Neuronal stem cell (in vitro differentiated cells): ENCODE results near the gene PRPF8.
"Not testable (repeated sequence)": the region's sequence is repeated elsewhere in the genome, so short reads cannot be mapped to it uniquely, and the experiment has no call there.

Experiments
- DNase-seq: peaks from one replicate; pipeline ENCODE4 v3.0.0-alpha.2; 2013; ENCODE audit warnings: low spot score
- H2AFZ ChIP-seq: one replicate; pipeline ENCODE4 v1.6.1; 2013; ENCODE audit warnings: mild to moderate bottlenecking, low read length, inconsistent platforms
- H2AK5ac ChIP-seq: 2 replicates; pipeline ENCODE4 v1.6.1; 2013; ENCODE audit warnings: low read depth, mild to moderate bottlenecking, inconsistent platforms, low read length, moderate library complexity, mixed read lengths
- H2BK120ac ChIP-seq: 2 replicates; pipeline ENCODE4 v1.6.1; 2013; ENCODE audit warnings: low read depth, mild to moderate bottlenecking, inconsistent platforms, low read length, moderate library complexity, mixed read lengths
- H2BK12ac ChIP-seq: one replicate; pipeline ENCODE4 v1.6.1; 2013; ENCODE audit warnings: low read length, inconsistent platforms
- H2BK15ac ChIP-seq: 2 replicates; pipeline ENCODE4 v1.6.1; 2013; ENCODE audit warnings: mild to moderate bottlenecking, low read length, inconsistent platforms, mixed read lengths
- H2BK5ac ChIP-seq: one replicate; pipeline ENCODE4 v1.6.1; 2013; ENCODE audit warnings: inconsistent platforms, mild to moderate bottlenecking, low read length, moderate library complexity
- H3K14ac ChIP-seq: one replicate; pipeline ENCODE4 v1.6.1; 2013; ENCODE audit warnings: low read length, inconsistent platforms
- H3K18ac ChIP-seq: 2 replicates; pipeline ENCODE4 v1.6.1; 2013; ENCODE audit warnings: low read length, inconsistent platforms
- H3K23ac ChIP-seq: 2 replicates; pipeline ENCODE4 v1.6.1; 2013; ENCODE audit warnings: low read depth, mild to moderate bottlenecking, mixed read lengths, low read length, inconsistent platforms; ENCODE audit not compliant: poor library complexity
- H3K27ac ChIP-seq: replicated peaks from 3 replicates; pipeline ENCODE4 v1.5.1; 2013; ENCODE audit warnings: low read length, inconsistent platforms
- H3K27me3 ChIP-seq, 3 experiments: 2 replicates each; pipeline ENCODE4 v1.6.1; 2013; ENCODE audit warnings: low read length in 3 of 3, mild to moderate bottlenecking in 2 of 3, inconsistent platforms in 1 of 3, low read depth in 1 of 3, mixed read lengths in 1 of 3, moderate library complexity in 1 of 3; ENCODE audit not compliant: control insufficient read depth in 3 of 3, insufficient read depth in 3 of 3
- H3K36me3 ChIP-seq, 2 donors: replicated peaks in 1 of 2; 2 replicates each; pipeline ENCODE4 v1.6.1; 2013; ENCODE audit warnings: low read length in 2 of 2; ENCODE audit not compliant: control insufficient read depth in 2 of 2, insufficient read depth in 2 of 2
- H3K4ac ChIP-seq: 2 replicates; pipeline ENCODE4 v1.6.1; 2013; ENCODE audit warnings: inconsistent platforms, mild to moderate bottlenecking, low read length, moderate library complexity
- H3K4me1 ChIP-seq, 2 donors: 1 replicate in 1 of 2; 2 replicates in 1 of 2; pipeline ENCODE4 v1.6.1; 2013; ENCODE audit warnings: low read length in 2 of 2, low read depth in 1 of 2; ENCODE audit not compliant: control insufficient read depth in 2 of 2, insufficient read depth in 1 of 2
- H3K4me2 ChIP-seq: one replicate; pipeline ENCODE4 v1.6.1; 2013; ENCODE audit warnings: mild to moderate bottlenecking, low read length, inconsistent platforms; ENCODE audit not compliant: insufficient read depth, poor library complexity, severe bottlenecking
- H3K4me3 ChIP-seq, 2 donors: 2 replicates each; pipeline ENCODE4 v1.5.1; 2013; ENCODE audit warnings: low read length in 2 of 2, mild to moderate bottlenecking in 2 of 2, inconsistent platforms in 1 of 2, moderate library complexity in 1 of 2
- H3K79me1 ChIP-seq: one replicate; pipeline ENCODE4 v1.6.1; 2013; ENCODE audit warnings: low read depth, mild to moderate bottlenecking, inconsistent platforms, low read length, moderate library complexity
- H3K9ac ChIP-seq: one replicate; pipeline ENCODE4 v1.6.1; 2013; ENCODE audit warnings: mild to moderate bottlenecking, low read depth, low read length, inconsistent platforms; ENCODE audit not compliant: poor library complexity
- H3K9me3 ChIP-seq, 2 donors: replicated peaks in 1 of 2; 2 replicates each; pipeline versions ENCODE3 to v1.6.1; 2013; ENCODE audit warnings: low read length in 2 of 2, mild to moderate bottlenecking in 2 of 2, inconsistent platforms in 1 of 2, low read depth in 1 of 2, mixed read lengths in 1 of 2, moderate library complexity in 1 of 2; ENCODE audit not compliant: control insufficient read depth in 2 of 2, insufficient read depth in 1 of 2
- H4K8ac ChIP-seq: one replicate; pipeline ENCODE4 v1.6.1; 2013; ENCODE audit warnings: low read depth, mild to moderate bottlenecking, inconsistent platforms, low read length, moderate library complexity
- H4K91ac ChIP-seq: one replicate; pipeline ENCODE4 v1.6.1; 2013; ENCODE audit warnings: low read length, low read depth, mild to moderate bottlenecking, inconsistent platforms; ENCODE audit not compliant: poor library complexity
- WGBS, 2 donors: extraction: QIAGEN DNeasy Blood & Tissue Kit; methylation state at CpG; one replicate each; pipeline ENCODE4 v1.1.7; 2013; ENCODE audit warnings: missing lambda C conversion rate in 2 of 2, mixed read lengths in 1 of 2; ENCODE audit not compliant: insufficient read length in 2 of 2, insufficient replicate concordance in 1 of 2; ENCODE audit errors: extremely low coverage in 2 of 2; 5-methylcytosine and 5-hydroxymethylcytosine counted together

Gene PRPF8

DNA sequence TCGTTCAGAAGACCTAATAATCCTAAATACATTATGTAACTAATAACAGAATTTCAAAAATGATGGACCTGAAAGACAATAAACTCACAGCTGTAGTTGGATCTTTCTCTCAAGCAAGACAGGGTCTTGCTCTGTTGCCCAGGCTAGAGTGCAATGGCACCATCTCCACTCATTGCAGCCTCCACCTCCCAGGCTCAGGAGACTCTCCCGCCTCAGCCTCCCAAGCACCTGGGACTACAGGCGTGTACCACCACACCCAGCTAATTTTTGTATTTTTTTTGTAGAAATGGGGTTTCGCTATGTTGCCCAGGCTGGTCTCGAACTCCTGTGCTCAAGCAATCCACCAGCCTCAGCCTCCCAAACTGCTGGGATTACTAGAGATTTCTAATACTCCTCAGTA, 20.7 kb downstream of the PRPF8 start:
- H3K14ac ChIP-seq, H3K23ac ChIP-seq, H2AK5ac ChIP-seq, H3K4me3 ChIP-seq, H2BK120ac ChIP-seq, H3K4me2 ChIP-seq, H3K18ac ChIP-seq, H3K4me1 ChIP-seq, H3K9ac ChIP-seq, H4K8ac ChIP-seq, H3K9me3 ChIP-seq, H3K79me1 ChIP-seq, H2BK5ac ChIP-seq, DNase-seq, H3K27me3 ChIP-seq, H2BK15ac ChIP-seq, H2BK12ac ChIP-seq, H4K91ac ChIP-seq, H3K27ac ChIP-seq, H2AFZ ChIP-seq, H3K4ac ChIP-seq: not testable (repeated sequence)
- no CpG with 5 or more reads among the region's 5 CpGs for WGBS, 2 donors
- peaks cover 48 to 97% of the 10 kb centered on the region in 2 donors for H3K36me3 ChIP-seq

DNA sequence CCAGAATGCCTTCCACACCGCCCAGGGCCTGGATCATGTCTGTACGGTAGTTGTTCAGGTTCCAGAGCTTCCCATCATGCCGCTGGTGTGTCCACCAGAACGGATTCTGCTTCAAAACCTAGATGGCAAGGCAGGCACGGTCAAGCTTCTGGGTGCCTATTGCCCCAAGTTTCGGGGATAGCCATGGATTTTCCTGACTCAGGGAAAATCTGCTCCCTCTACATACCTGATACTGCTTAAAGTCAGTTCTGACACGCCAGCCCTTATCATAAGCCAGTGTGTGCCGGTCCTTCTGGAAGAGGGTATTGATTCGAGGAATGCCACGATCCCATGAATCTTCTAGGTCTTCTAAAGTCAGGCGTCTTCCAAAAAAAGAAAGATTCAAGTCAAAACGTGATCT, 23.6 kb downstream of the PRPF8 start:
- Histone ChIP-seq H3K4me3 (no peak overlapping the region), H2BK120ac (no peak overlapping the region), H3K27me3 (no peaks in the 10 kb centered on the region), H2AFZ (no peak overlapping the region), H3K9me3 (peaks cover 0 to 4% of the 10 kb centered on the region in 2 donors), H3K9ac (no peak overlapping the region), H4K8ac (no peak overlapping the region), H3K14ac (no peak overlapping the region), H3K23ac (no peak overlapping the region), H3K36me3 (peaks cover 57 to 98% of the 10 kb centered on the region in 2 donors), H2BK12ac (no peak overlapping the region), H3K18ac (no peak overlapping the region), H3K79me1 (peaks cover 1% of the 10 kb centered on the region), H3K4me2 (no peak overlapping the region), H4K91ac (no peak overlapping the region), H2BK15ac (no peak overlapping the region), H3K4ac (no peak overlapping the region), H3K4me1 (no peaks in the 10 kb centered on the region), H3K27ac (no peak overlapping the region), H2AK5ac (no peak overlapping the region), H2BK5ac (no peak overlapping the region)
- WGBS, 2 donors, result no CpG with 5 or more reads among the region's 12 CpGs
- DNase-seq, result no peak

DNA sequence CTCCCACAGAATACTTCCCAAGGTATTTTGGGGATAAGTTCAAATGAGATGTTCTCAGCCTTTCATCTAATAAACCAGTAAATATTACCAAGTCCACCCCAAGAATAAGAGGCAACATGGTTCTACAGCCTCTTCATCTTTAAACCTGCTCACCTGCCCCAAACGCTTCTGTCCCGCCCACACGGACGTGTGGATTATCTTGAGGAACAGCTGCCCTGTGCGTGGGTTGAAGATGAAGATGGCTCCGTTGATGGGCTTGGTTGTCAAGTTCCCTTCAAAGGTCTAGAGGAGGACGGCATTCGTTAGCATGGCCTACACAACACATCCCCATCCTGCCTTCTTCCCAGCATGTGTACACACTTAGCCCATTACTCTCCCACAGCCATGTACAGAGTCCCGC, 26.6 kb downstream of the PRPF8 start:
- peaks cover 1% of the 10 kb centered on the region for H3K79me1 ChIP-seq
- H3K36me3 ChIP-seq, result peaks cover 71 to 97% of the 10 kb centered on the region in 2 donors
- no peaks in the 10 kb centered on the region for H3K4me1 ChIP-seq
- no peak overlapping the region for H3K9ac ChIP-seq
- no peak overlapping the region for H3K14ac ChIP-seq
- no peak overlapping the region for H3K23ac ChIP-seq
- no peak overlapping the region for H3K4me3 ChIP-seq
- no CpG with 5 or more reads among the region's 9 CpGs for WGBS, 2 donors
- H2BK12ac ChIP-seq, result no peak overlapping the region
- H2BK15ac ChIP-seq, result no peak overlapping the region
- H2BK120ac ChIP-seq, result no peak overlapping the region
- H4K91ac ChIP-seq, result no peak overlapping the region
- H3K27ac ChIP-seq, result no peak overlapping the region
- H3K18ac ChIP-seq, result no peak overlapping the region
- no peak overlapping the region for H3K4me2 ChIP-seq
- no peak overlapping the region for H4K8ac ChIP-seq
- no peak overlapping the region for H2BK5ac ChIP-seq
- H2AK5ac ChIP-seq, result no peak overlapping the region
- H2AFZ ChIP-seq, result no peak overlapping the region
- no peak for DNase-seq
- H3K27me3 ChIP-seq, result no peaks in the 10 kb centered on the region
- H3K4ac ChIP-seq, result no peak overlapping the region
- H3K9me3 ChIP-seq, result peaks cover 0 to 4% of the 10 kb centered on the region in 2 donors

DNA sequence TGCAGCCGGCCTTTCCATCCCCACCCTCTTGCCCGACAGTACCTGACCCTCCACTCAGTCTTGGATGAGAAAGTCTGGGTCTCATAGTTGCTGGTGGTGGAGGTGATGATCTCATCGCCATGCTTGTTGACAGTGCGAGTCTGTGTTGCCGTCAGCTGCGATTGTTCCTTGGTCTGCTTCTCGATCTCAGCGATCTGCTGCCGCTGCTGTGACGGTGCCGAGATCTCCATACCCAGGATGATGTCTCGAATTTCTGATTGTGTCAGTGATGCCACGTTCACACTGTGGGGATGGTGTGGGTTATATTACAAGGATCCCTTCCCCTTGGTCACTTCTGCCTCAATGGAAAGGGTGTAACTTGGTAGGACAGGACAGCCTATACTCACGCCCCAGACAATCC, 30.9 kb downstream of the PRPF8 start:
- H4K91ac ChIP-seq, result peak overlapping the region; percentile 77
- no peak overlapping the region for H2BK15ac ChIP-seq
- H3K4me2 ChIP-seq, result no peak overlapping the region
- no peak overlapping the region for H2AK5ac ChIP-seq
- no peak overlapping the region for H2BK5ac ChIP-seq
- no peak overlapping the region for H2AFZ ChIP-seq
- no peak for DNase-seq
- H3K27ac ChIP-seq, result no peak overlapping the region
- peaks cover 0 to 6% of the 10 kb centered on the region in 2 donors for H3K9me3 ChIP-seq
- no peak overlapping the region for H3K18ac ChIP-seq
- no peaks in the 10 kb centered on the region for H3K79me1 ChIP-seq
- H3K27me3 ChIP-seq, result no peaks in the 10 kb centered on the region
- no CpG with 5 or more reads among the region's 14 CpGs for WGBS, 2 donors
- H4K8ac ChIP-seq, result no peak overlapping the region
- no peak overlapping the region for H2BK120ac ChIP-seq
- peaks cover 6 to 9% of the 10 kb centered on the region in 2 donors for H3K4me1 ChIP-seq
- peaks cover 61 to 87% of the 10 kb centered on the region in 2 donors for H3K36me3 ChIP-seq
- no peak overlapping the region for H3K4ac ChIP-seq
- H3K9ac ChIP-seq, result peak overlapping the region; percentile 39
- H2BK12ac ChIP-seq, result no peak overlapping the region
- H3K14ac ChIP-seq, result no peak overlapping the region
- H3K4me3 ChIP-seq, result no peak overlapping the region
- H3K23ac ChIP-seq, result peak overlapping the region; percentile 6
